NCI-H2029 (cell line): ENCODE data around the gene WWC2.
"Not testable (repeated sequence)": the region's sequence is repeated elsewhere in the genome, so short reads cannot be mapped to it uniquely, and the experiment has no call there.

Source experiments
- DNase-seq: peaks from one replicate; lab custom pipeline; 2025; lab: John Stamatoyannopoulos, UW

The WWC2 gene

GRCh38 chr4:183172881-183173280, 73.8 kb downstream of the WWC2 start:
- no peak for DNase-seq

GRCh38 chr4:183173580-183174526, 74.8 kb downstream of the WWC2 start:
- DNase-seq: no peak

- DNase-seq: no peak
Observed at GRCh38 chr4:183175631-183176232, 76.7 kb downstream of the WWC2 start.

- no peak for DNase-seq
Observed at GRCh38 chr4:183177001-183177400, 77.9 kb downstream of the WWC2 start.

GRCh38 chr4:183178201-183178600, 79.1 kb downstream of the WWC2 start:
- DNase-seq: no peak

- no peak for DNase-seq
Observed at GRCh38 chr4:183180096-183180495, 81.0 kb downstream of the WWC2 start.

- no peak for DNase-seq
Observed at GRCh38 chr4:183180621-183181020, 81.6 kb downstream of the WWC2 start.

GRCh38 chr4:183181081-183181480, 82.0 kb downstream of the WWC2 start:
- DNase-seq: no peak

- peak; percentile 58 for DNase-seq
Observed at GRCh38 chr4:183182873-183183725, 84.0 kb downstream of the WWC2 start.

- DNase-seq: no peak
Observed at GRCh38 chr4:183183906-183184535, 85.0 kb downstream of the WWC2 start.

- DNase-seq: no peak
Observed at GRCh38 chr4:183185018-183185417, 86.0 kb downstream of the WWC2 start.

- DNase-seq: no peak
Observed at GRCh38 chr4:183185559-183185958, 86.5 kb downstream of the WWC2 start.

GRCh38 chr4:183186813-183187212, 87.8 kb downstream of the WWC2 start:
- no peak for DNase-seq

- no peak for DNase-seq
Observed at GRCh38 chr4:183190900-183191527, 92.0 kb downstream of the WWC2 start.

- DNase-seq: no peak
Observed at GRCh38 chr4:183191630-183192029, 92.6 kb downstream of the WWC2 start.

- no peak for DNase-seq
Observed at GRCh38 chr4:183192571-183192970, 93.5 kb downstream of the WWC2 start.

GRCh38 chr4:183193730-183194338, 94.8 kb downstream of the WWC2 start:
- DNase-seq: not testable (repeated sequence)

GRCh38 chr4:183195534-183195933, 96.5 kb downstream of the WWC2 start:
- DNase-seq: no peak

GRCh38 chr4:183197140-183197539, 98.1 kb downstream of the WWC2 start:
- no peak for DNase-seq

- peak; percentile 21 for DNase-seq
Observed at GRCh38 chr4:183200453-183200852, 101.4 kb downstream of the WWC2 start.

GRCh38 chr4:183201331-183201730, 102.3 kb downstream of the WWC2 start:
- DNase-seq: no peak
